ENCODE data around the gene LMAN2. TPM values are rescaled to one million over a fixed set of nuclear protein-coding genes. Genes with fewer than 3 reads are reported as not detected.

The LMAN2 gene
- total and polyA plus RNA-seq, 2 experiments from 2014 or later: 153 to 227 TPM

- ATAC-seq: peak; percentile 58
- Histone ChIP-seq H2AFZ (no peak overlapping the region), H4K20me1 (replicated peaks; ENCODE audit: insufficient read depth) (no peaks in the 10 kb centered on the region; the same call in 1 of the 2 replicates), H3K4me2 (peak overlapping the region; percentile 76), H3K4me1 (ENCODE audit: insufficient read depth) (peaks cover 46% of the 10 kb centered on the region), H3K4me3 (peak overlapping the region; percentile 59; the same call in 1 of the 2 replicates), H3K36me3 (ENCODE audit: insufficient read depth) (no peaks in the 10 kb centered on the region), H3K9me2 (ENCODE audit: insufficient read depth) (no peaks in the 10 kb centered on the region), H3K27ac (ENCODE audit: low read depth) (0 out of 2 replicates have a peak overlapping the region, but pooled peaks have one; percentile 47), H3K79me2 (replicated peaks; ENCODE audit: insufficient read depth) (no peaks in the 10 kb centered on the region), H3F3A (replicated peaks; ENCODE audit: low read depth) (0 out of 2 replicates have a peak, but pooled peaks cover 17% of the 10 kb centered on the region), H3K27me3 (ENCODE audit: insufficient read depth) (peaks cover 15% of the 10 kb centered on the region)
- TF ChIP-seq CTCF (conservative IDR thresholded peaks at IDR 0.05; ENCODE audit: low read depth in 2 of 2) (peak; percentile 50 to 79; a peak in 3 of 4 replicates), EZH2 (IDR thresholded peaks at IDR 0.05; ENCODE audit: low read depth, unreplicated experiment) (no peak), NANOG (IDR thresholded peaks at IDR 0.05; ENCODE audit: borderline replicate concordance) (no peak)
- H3K27me3 Mint-ChIP-seq (ENCODE audit: insufficient read depth, low read depth, poor library complexity): peaks cover 36% of the 10 kb centered on the region
- peak overlapping the region; percentile 43 for H3K4me3 Mint-ChIP-seq
- H3K36me3 Mint-ChIP-seq (ENCODE audit: low read depth): peaks cover 11% of the 10 kb centered on the region
- H3K4me1 Mint-ChIP-seq: peaks cover 51% of the 10 kb centered on the region
- peak; percentile 98 for DNase-seq (ENCODE audit: low spot score)
- no peak overlapping the region for H3K27ac Mint-ChIP-seq
- no peaks in the 10 kb centered on the region; the same call in 2 of the 3 replicates for H3K9me3 Mint-ChIP-seq
Measured at GRCh38 chr5:177370488-177371119, 19.1 kb upstream of the LMAN2 start.

GRCh38 chr5:177369645-177370440 is 18.4 kb upstream of the LMAN2 start:
- Histone ChIP-seq H4K20me1 (replicated peaks; ENCODE audit: insufficient read depth) (no peaks in the 10 kb centered on the region; the same call in 1 of the 2 replicates), H3K27ac (ENCODE audit: low read depth) (0 out of 2 replicates have a peak overlapping the region, but pooled peaks have one; percentile 47), H3K27me3 (ENCODE audit: insufficient read depth) (peaks cover 15% of the 10 kb centered on the region), H2AFZ (no peak overlapping the region), H3K4me3 (peak overlapping the region; percentile 30; the same call in 1 of the 2 replicates), H3K79me2 (replicated peaks; ENCODE audit: insufficient read depth) (no peaks in the 10 kb centered on the region), H3F3A (replicated peaks; ENCODE audit: low read depth) (0 out of 2 replicates have a peak, but pooled peaks cover 18% of the 10 kb centered on the region), H3K4me1 (ENCODE audit: insufficient read depth) (peaks cover 48% of the 10 kb centered on the region), H3K4me2 (peak overlapping the region; percentile 76), H3K9me2 (ENCODE audit: insufficient read depth) (no peaks in the 10 kb centered on the region), H3K36me3 (ENCODE audit: insufficient read depth) (no peaks in the 10 kb centered on the region)
- no peak for DNase-seq (ENCODE audit: low spot score)
- Mint-ChIP-seq H3K27ac (no peak overlapping the region), H3K4me1 (peaks cover 55% of the 10 kb centered on the region), H3K9me3 (no peaks in the 10 kb centered on the region; the same call in 2 of the 3 replicates), H3K4me3 (peak overlapping the region; percentile 43; the same call in 2 of the 3 replicates), H3K36me3 (ENCODE audit: low read depth) (peaks cover 11% of the 10 kb centered on the region), H3K27me3 (ENCODE audit: insufficient read depth, low read depth, poor library complexity) (peaks cover 33% of the 10 kb centered on the region)
- no peak for ATAC-seq
- TF ChIP-seq ETS1 (IDR thresholded peaks at IDR 0.05) (no peak), CREB1 (CRISPR knock-in tag; IDR thresholded peaks at IDR 0.05; ENCODE audit: low read depth) (no peak), NANOG (IDR thresholded peaks at IDR 0.05; ENCODE audit: borderline replicate concordance) (no peak), ZNF462 (CRISPR knock-in tag; IDR thresholded peaks at IDR 0.05) (no peak), STAT1 (IDR thresholded peaks at IDR 0.05; ENCODE audit: unreplicated experiment) (no peak)

All from GM23338 (cell line).